IMR-90 (cell line): ENCODE results near the gene COL12A1. TPM values are rescaled to one million over a fixed set of nuclear protein-coding genes. Genes with fewer than 3 reads are reported as not detected.

Experiments used
- ATAC-seq: fragments of 200-7000 bp; cut with Tn5 transposase; 2 replicates; pipeline ENCODE4 v1.9.1; 2020; ENCODE audit warnings: low read depth, mild to moderate bottlenecking, moderate library complexity
- BruUV-seq: library from RNA; stranded (reverse); fragments of 400-500 nt; replicated peaks from 2 replicates; lab custom pipeline; 2021; lab: Mats Ljungman, UMichigan
- CTCF ChIA-PET: fragments of 300-600 bp; formaldehyde crosslinking; extraction: SDS; loops from one replicate; lab custom pipeline; 2021; ENCODE audit warnings: antibody characterized with exemption; lab: Yijun Ruan, JAX
- POLR2A ChIA-PET: fragments of 300-600 bp; sonication (Branson Sonifier 250); formaldehyde crosslinking; loops from one replicate; lab custom pipeline; 2022; ENCODE audit warnings: antibody characterized with exemption; ENCODE audit not compliant: unreplicated experiment; lab: Charles Lee
- DNase-seq: peaks from one replicate; pipeline ENCODE4 v3.0.0; 2013
- H2AFZ ChIP-seq: replicated peaks from 2 replicates; pipeline ENCODE3; 2013; ENCODE audit warnings: low read length, mild to moderate bottlenecking; ENCODE audit not compliant: poor library complexity
- H2AK5ac ChIP-seq: 2 replicates; pipeline ENCODE4 v1.6.1; 2013; ENCODE audit warnings: low read depth, low read length, inconsistent platforms
- H2AK9ac ChIP-seq: replicated peaks from 2 replicates; pipeline ENCODE3; 2013; ENCODE audit warnings: mild to moderate bottlenecking, low read depth, low read length, moderate library complexity; ENCODE audit not compliant: poor library complexity
- H2BK120ac ChIP-seq: 2 replicates; pipeline ENCODE4 v1.6.1; 2013; ENCODE audit warnings: low read depth, low read length, inconsistent platforms
- H2BK15ac ChIP-seq: 3 replicates; pipeline ENCODE4 v1.6.1; 2013; ENCODE audit warnings: low read depth, low read length, inconsistent platforms
- H2BK20ac ChIP-seq: 2 replicates; pipeline ENCODE4 v1.6.1; 2013; ENCODE audit warnings: low read depth, mild to moderate bottlenecking, inconsistent platforms, low read length, moderate library complexity
- H2BK5ac ChIP-seq: 2 replicates; pipeline ENCODE4 v1.6.1; 2013; ENCODE audit warnings: mild to moderate bottlenecking, low read depth, low read length, inconsistent platforms; ENCODE audit not compliant: poor library complexity, severe bottlenecking
- H3K14ac ChIP-seq: replicated peaks from 2 replicates; pipeline ENCODE4 v1.6.1; 2013; ENCODE audit warnings: low read depth, low read length, inconsistent platforms
- H3K18ac ChIP-seq: 2 replicates; pipeline ENCODE4 v1.6.1; 2013; ENCODE audit warnings: low read depth, low read length, control low read depth
- H3K23ac ChIP-seq: 2 replicates; pipeline ENCODE4 v1.6.1; 2013; ENCODE audit warnings: low read depth, low read length, inconsistent platforms
- H3K27ac ChIP-seq: 2 replicates; pipeline ENCODE4 v1.5.1; 2013; ENCODE audit warnings: mild to moderate bottlenecking, control low read depth, low read length; ENCODE audit not compliant: insufficient read depth
- H3K27me3 ChIP-seq: 2 replicates; pipeline ENCODE4 v1.6.1; 2013; ENCODE audit warnings: low read length; ENCODE audit not compliant: control insufficient read depth, insufficient read depth
- H3K36me3 ChIP-seq: 2 replicates; pipeline ENCODE4 v1.6.1; 2013; ENCODE audit warnings: low read length, mixed read lengths; ENCODE audit not compliant: control insufficient read depth, insufficient read depth
- H3K4ac ChIP-seq: 2 replicates; pipeline ENCODE4 v1.6.1; 2013; ENCODE audit warnings: low read depth, low read length, inconsistent platforms
- H3K4me1 ChIP-seq: 2 replicates; pipeline ENCODE4 v1.6.1; 2013; ENCODE audit warnings: low read length, mixed read lengths; ENCODE audit not compliant: control insufficient read depth, insufficient read depth
- H3K4me2 ChIP-seq: 2 replicates; pipeline ENCODE4 v1.6.1; 2013; ENCODE audit warnings: low read depth, mild to moderate bottlenecking, control low read depth, low read length, moderate library complexity
- H3K4me3 ChIP-seq: 2 replicates; pipeline ENCODE4 v1.5.1; 2013; ENCODE audit warnings: low read depth, mild to moderate bottlenecking, control low read depth, low read length, moderate library complexity; ENCODE audit not compliant: insufficient read depth
- H3K56ac ChIP-seq: 2 replicates; pipeline ENCODE4 v1.6.1; 2013; ENCODE audit warnings: low read length, inconsistent platforms; ENCODE audit not compliant: insufficient read depth; ENCODE audit errors: extremely low read depth
- H3K79me1 ChIP-seq, 2 experiments: 2 replicates each; pipeline ENCODE4 v1.6.1; 2013; ENCODE audit warnings: low read length in 2 of 2, inconsistent platforms in 1 of 2, low read depth in 1 of 2
- H3K9ac ChIP-seq: 2 replicates; pipeline ENCODE4 v1.6.1; 2013; ENCODE audit warnings: low read depth, low read length, control low read depth
- H3K9me1 ChIP-seq: 2 replicates; pipeline ENCODE4 v1.6.1; 2013; ENCODE audit warnings: low read length, inconsistent platforms; ENCODE audit not compliant: insufficient read depth
- H3K9me3 ChIP-seq: 2 replicates; pipeline ENCODE4 v1.6.1; 2013; ENCODE audit warnings: low read length; ENCODE audit not compliant: control insufficient read depth, insufficient read depth
- H4K20me1 ChIP-seq: 2 replicates; pipeline ENCODE4 v1.6.1; 2013; ENCODE audit warnings: low read length, inconsistent platforms; ENCODE audit not compliant: insufficient read depth
- H4K5ac ChIP-seq: 2 replicates; pipeline ENCODE4 v1.6.1; 2013; ENCODE audit warnings: mild to moderate bottlenecking, low read depth, low read length, control low read depth
- H4K8ac ChIP-seq, 2 experiments: 2 replicates each; pipeline ENCODE4 v1.6.1; 2013; ENCODE audit warnings: low read depth in 2 of 2, low read length in 2 of 2, control low read depth in 1 of 2, inconsistent platforms in 1 of 2
- H4K91ac ChIP-seq: 2 replicates; pipeline ENCODE4 v1.6.1; 2013; ENCODE audit warnings: low read depth, low read length, inconsistent platforms; ENCODE audit not compliant: insufficient read depth
- NFE2L2 ChIP-seq: fragments of 150-350 bp; IDR thresholded peaks from 2 replicates; pipeline ENCODE4 v1.6.1; 2016; ENCODE audit warnings: low read depth, mild to moderate bottlenecking, low read length
- WGBS, 2 experiments: methylation state at CpG; one replicate each; pipeline versions ENCODE4 v1.1.5 to v1.1.7; 2013; ENCODE audit warnings: missing lambda C conversion rate in 2 of 2; ENCODE audit not compliant: insufficient read length in 1 of 2; ENCODE audit errors: extremely low coverage in 2 of 2; 5-methylcytosine and 5-hydroxymethylcytosine counted together
- dilution Hi-C: fragments of 300-500 bp; cut with HindIII; formaldehyde crosslinking; loops from one replicate; pipeline ENCODE4 v1.14.3; 2018; ENCODE audit warnings: low sequenced_read_pairs; ENCODE audit not compliant: unreplicated experiment
- in situ Hi-C: fragments of 300-500 bp; cut with MboI; formaldehyde crosslinking; loops from 3 replicates; pipeline ENCODE4 v1.14.3; 2019; ENCODE audit warnings: low sequenced_read_pairs, inconsistent platforms, mixed read lengths
- intact Hi-C: fragments of 100-400 bp; cut with micrococcal nuclease; formaldehyde crosslinking; loops from 2 replicates; pipeline ENCODE4 v1.10.0; 2022
- polyA plus RNA-seq, 3 experiments: library from polyadenylated mRNA; depleted of rRNA; stranded (reverse); fragments of >200 nt; gene quantifications; 2 replicates each; pipeline ENCODE4 v1.2.3, GENCODE V29; 2012; ENCODE audit warnings: low replicate concordance in 1 of 3
- total RNA-seq: library from RNA; depleted of rRNA; stranded (reverse); fragments of >200 nt; gene quantifications from 2 replicates; pipeline ENCODE4 v1.2.3, GENCODE V29; 2012

COL12A1 gene
- total and polyA plus RNA-seq, 2 of the 4 experiments (the other 2 are of a cell fraction) = 350 to 452 TPM

DNA sequence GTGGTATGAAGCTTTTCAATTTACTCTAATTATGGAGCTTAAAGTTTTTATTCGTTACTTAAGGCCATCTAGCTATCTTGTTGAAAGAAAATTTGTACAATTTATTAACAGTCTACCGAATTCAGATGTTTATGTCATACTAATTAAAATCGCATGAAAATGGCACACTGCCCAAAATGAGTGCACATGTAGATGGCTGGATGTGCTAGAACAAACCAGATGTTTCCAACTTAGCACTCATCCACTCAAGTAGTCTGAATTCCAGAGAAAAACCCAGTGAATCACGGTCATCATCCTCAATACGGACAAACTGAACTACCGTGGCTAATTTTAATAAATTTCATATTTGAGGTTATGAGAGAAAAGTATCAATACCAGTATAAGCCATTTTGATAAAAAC, 70.4 kb downstream of the COL12A1 start:
- BruUV-seq = no TSS peak
- no peak overlapping the region for H3K4ac ChIP-seq
- H4K5ac ChIP-seq = no peak overlapping the region
- H3K4me1 ChIP-seq = peaks cover 8% of the 10 kb centered on the region
- peaks cover 13% of the 10 kb centered on the region for H3K9me1 ChIP-seq
- H3K4me2 ChIP-seq = no peak overlapping the region
- H3K23ac ChIP-seq = no peak overlapping the region
- no peak for TF ChIP-seq NFE2L2
- in situ Hi-C loops (no loop called here), dilution Hi-C loops (no loop called here), intact Hi-C loops (no loop called here)
- no peak overlapping the region for H2AK9ac ChIP-seq
- H3K9ac ChIP-seq = no peak overlapping the region
- H2BK15ac ChIP-seq = no peak overlapping the region
- H3K27ac ChIP-seq = no peak overlapping the region
- no peak overlapping the region for H2AFZ ChIP-seq
- H3K18ac ChIP-seq = no peak overlapping the region
- DNase-seq (no peak), ATAC-seq (no peak)
- H3K14ac ChIP-seq = no peak overlapping the region
- no peak overlapping the region for H2AK5ac ChIP-seq
- H4K20me1 ChIP-seq = peaks cover 4% of the 10 kb centered on the region; the same call in 1 of the 2 replicates
- CTCF ChIA-PET = interaction anchor here (1.1 kb wide), 1 partner anchor 8 kb away, joined by 3 read pairs; no protein-coding TSS in a partner anchor
- no peaks in the 10 kb centered on the region for H3K9me3 ChIP-seq
- POLR2A ChIA-PET = no interaction called here
- no peak overlapping the region for H2BK5ac ChIP-seq
- no peak overlapping the region for H2BK20ac ChIP-seq
- no peak overlapping the region for H3K4me3 ChIP-seq
- H3K79me1 ChIP-seq = peaks cover 32 to 57% of the 10 kb centered on the region in 2 experiments
- H3K36me3 ChIP-seq = peaks cover 61% of the 10 kb centered on the region
- H2BK120ac ChIP-seq = no peak overlapping the region
- H4K8ac ChIP-seq = no peak overlapping the region
- no peak overlapping the region for H4K91ac ChIP-seq
- WGBS, 2 experiments = no CpG with 5 or more reads among the region's 6 CpGs
- no peak overlapping the region for H3K56ac ChIP-seq
- no peaks in the 10 kb centered on the region for H3K27me3 ChIP-seq
